H9 (cell line): ENCODE data around the gene IL1R2. TPM values are rescaled to one million over a fixed set of nuclear protein-coding genes. Genes with fewer than 3 reads are reported as not detected.

Source experiments
- DNase-seq: peaks from one replicate; pipeline ENCODE4 v3.0.0-alpha.2; 2017
- H2AFZ ChIP-seq: one replicate; pipeline ENCODE4 v1.6.1; 2013; ENCODE audit warnings: mild to moderate bottlenecking, low read length, control low read depth, moderate library complexity
- H2AK5ac ChIP-seq: 2 replicates; pipeline ENCODE4 v1.6.1; 2013; ENCODE audit warnings: low read length, control low read depth, mixed read lengths; ENCODE audit not compliant: insufficient read length
- H2BK120ac ChIP-seq: one replicate; pipeline ENCODE4 v1.6.1; 2013; ENCODE audit warnings: low read depth, mild to moderate bottlenecking, low read length, control low read depth, inconsistent platforms; ENCODE audit not compliant: poor library complexity, severe bottlenecking
- H2BK12ac ChIP-seq: 2 replicates; pipeline ENCODE4 v1.6.1; 2013; ENCODE audit warnings: low read length, control low read depth, mixed read lengths, low read depth; ENCODE audit not compliant: insufficient read length
- H2BK15ac ChIP-seq: 2 replicates; pipeline ENCODE4 v1.6.1; 2013; ENCODE audit warnings: low read depth, low read length, control low read depth
- H2BK20ac ChIP-seq: one replicate; pipeline ENCODE4 v1.6.1; 2013; ENCODE audit warnings: low read depth, mild to moderate bottlenecking, low read length, control low read depth, inconsistent platforms; ENCODE audit not compliant: poor library complexity, severe bottlenecking
- H2BK5ac ChIP-seq: 2 replicates; pipeline ENCODE4 v1.6.1; 2013; ENCODE audit warnings: low read length, control low read depth, mixed read lengths; ENCODE audit not compliant: insufficient read length
- H3K14ac ChIP-seq: 2 replicates; pipeline ENCODE4 v1.6.1; 2013; ENCODE audit warnings: low read length, control low read depth; ENCODE audit not compliant: insufficient read depth
- H3K18ac ChIP-seq: 2 replicates; pipeline ENCODE4 v1.6.1; 2013; ENCODE audit warnings: low read depth, mild to moderate bottlenecking, mixed read lengths, low read length, control low read depth; ENCODE audit not compliant: insufficient read length
- H3K23ac ChIP-seq: 2 replicates; pipeline ENCODE4 v1.6.1; 2013; ENCODE audit warnings: low read length, control low read depth, mixed read lengths, low read depth; ENCODE audit not compliant: insufficient read length
- H3K23me2 ChIP-seq: 2 replicates; pipeline ENCODE4 v1.6.1; 2013; ENCODE audit warnings: low read depth, mild to moderate bottlenecking, mixed read lengths, low read length, control low read depth; ENCODE audit not compliant: insufficient read length, poor library complexity, severe bottlenecking
- H3K27ac ChIP-seq: 2 replicates; pipeline ENCODE4 v1.5.1; 2013; ENCODE audit warnings: low read length, control low read depth, mixed read lengths, low read depth; ENCODE audit not compliant: insufficient read length
- H3K27me3 ChIP-seq: 2 replicates; pipeline ENCODE4 v1.6.1; 2013; ENCODE audit warnings: low read length, control low read depth, inconsistent platforms; ENCODE audit not compliant: insufficient read depth
- H3K4ac ChIP-seq: 2 replicates; pipeline ENCODE4 v1.6.1; 2013; ENCODE audit warnings: low read depth, mild to moderate bottlenecking, control low read depth, inconsistent platforms, low read length, moderate library complexity
- H3K4me1 ChIP-seq: 2 replicates; pipeline ENCODE4 v1.6.1; 2013; ENCODE audit warnings: low read length, control low read depth, inconsistent platforms; ENCODE audit not compliant: insufficient read depth
- H3K4me2 ChIP-seq: 2 replicates; pipeline ENCODE4 v1.6.1; 2013; ENCODE audit warnings: low read length, control low read depth, mixed read lengths; ENCODE audit not compliant: insufficient read length, insufficient read depth
- H3K56ac ChIP-seq: 2 replicates; pipeline ENCODE4 v1.6.1; 2013; ENCODE audit warnings: low read depth, mild to moderate bottlenecking, mixed read lengths, low read length, control low read depth; ENCODE audit not compliant: insufficient read length
- H3K79me1 ChIP-seq: 2 replicates; pipeline ENCODE4 v1.6.1; 2013; ENCODE audit warnings: low read depth, mild to moderate bottlenecking, moderate library complexity, low read length, control low read depth, inconsistent platforms; ENCODE audit not compliant: insufficient read depth, poor library complexity, severe bottlenecking
- H3K79me2 ChIP-seq: 2 replicates; pipeline ENCODE4 v1.6.1; 2013; ENCODE audit warnings: low read length, control low read depth, inconsistent platforms; ENCODE audit not compliant: insufficient read depth
- H3K9ac ChIP-seq: 2 replicates; pipeline ENCODE4 v1.6.1; 2013; ENCODE audit warnings: low read length, control low read depth, mixed read lengths; ENCODE audit not compliant: insufficient read length; ENCODE audit errors: extremely low read depth
- H3K9me3 ChIP-seq: one replicate; pipeline ENCODE4 v1.6.1; 2013; ENCODE audit warnings: low read depth, low read length, inconsistent platforms; ENCODE audit not compliant: control insufficient read depth
- H3T11ph ChIP-seq: one replicate; pipeline ENCODE4 v1.6.1; 2013; ENCODE audit warnings: mild to moderate bottlenecking, low read length, control low read depth, inconsistent platforms
- H4K20me1 ChIP-seq: one replicate; pipeline ENCODE4 v1.6.1; 2013; ENCODE audit not compliant: control insufficient read depth, insufficient read length, insufficient read depth
- H4K5ac ChIP-seq: 2 replicates; pipeline ENCODE4 v1.6.1; 2013; ENCODE audit warnings: low read depth, mild to moderate bottlenecking, mixed read lengths, low read length, control low read depth; ENCODE audit not compliant: insufficient read length
- H4K8ac ChIP-seq: replicated peaks from 2 replicates; pipeline ENCODE4 v1.6.1; 2013; ENCODE audit warnings: low read length, control low read depth, mixed read lengths, low read depth; ENCODE audit not compliant: insufficient read length
- H4K91ac ChIP-seq: 2 replicates; pipeline ENCODE4 v1.6.1; 2013; ENCODE audit warnings: low read depth, mild to moderate bottlenecking, moderate library complexity, mixed read lengths, low read length, control low read depth; ENCODE audit not compliant: insufficient read length
- H3K27ac Mint-ChIP-seq, 3 experiments: 2 replicates in 2 of 3; 3 replicates in 1 of 3; pipeline ENCODE4 v1.8.0; 2020 to 2021; ENCODE audit warnings: mixed read lengths in 3 of 3, mild to moderate bottlenecking in 1 of 3, moderate library complexity in 1 of 3
- H3K27me3 Mint-ChIP-seq: 2 replicates; pipeline ENCODE4 v1.8.0; 2021; ENCODE audit warnings: low read depth, mild to moderate bottlenecking, moderate library complexity, mixed read lengths
- H3K36me3 Mint-ChIP-seq, 3 experiments: 2 replicates in 2 of 3; 3 replicates in 1 of 3; pipeline ENCODE4 v1.8.0; 2020 to 2021; ENCODE audit warnings: low read depth in 3 of 3, mixed read lengths in 3 of 3; ENCODE audit not compliant: insufficient read depth in 1 of 3
- H3K4me1 Mint-ChIP-seq, 2 experiments: 2 replicates each; pipeline ENCODE4 v1.8.0; 2020; ENCODE audit warnings: mixed read lengths in 2 of 2
- H3K4me3 Mint-ChIP-seq, 2 experiments: 2 replicates in 1 of 2; 3 replicates in 1 of 2; pipeline ENCODE4 v1.8.0; 2020 to 2021; ENCODE audit warnings: mild to moderate bottlenecking in 2 of 2, mixed read lengths in 2 of 2, moderate library complexity in 1 of 2
- H3K9me3 Mint-ChIP-seq, 2 experiments: 2 replicates in 1 of 2; 3 replicates in 1 of 2; pipeline ENCODE4 v1.8.0; 2020; ENCODE audit warnings: mild to moderate bottlenecking in 2 of 2, mixed read lengths in 2 of 2, moderate library complexity in 1 of 2
- WGBS: extraction: QIAGEN DNeasy Blood & Tissue Kit; methylation state at CpG from one replicate; pipeline ENCODE4 v1.1.7; 2013; ENCODE audit warnings: missing lambda C conversion rate, low lambda C conversion rate, mixed read lengths; ENCODE audit not compliant: insufficient read length; ENCODE audit errors: extremely low coverage; 5-methylcytosine and 5-hydroxymethylcytosine counted together
- total RNA-seq: library from RNA; stranded (reverse); gene quantifications from 2 replicates; pipeline ENCODE4 v1.2.1, GENCODE V29; 2021
- TF ChIP-seq, protein P1 (sequence below): fragments of 200-600 bp; sonication (generic); conservative IDR thresholded peaks from 3 replicates; pipeline ENCODE4 v1.8.0; 2021; ENCODE audit warnings: antibody characterized with exemption, mild to moderate bottlenecking

Gene IL1R2
- total RNA-seq, 1 experiment from 2014 or later, result not detected

- no peaks in the 10 kb centered on the region for H3K79me1 ChIP-seq
- H3K4me3 Mint-ChIP-seq, result no peak overlapping the region
- no peak overlapping the region for H2AK5ac ChIP-seq
- H3K56ac ChIP-seq, result no peak overlapping the region
- no peak overlapping the region for H2BK20ac ChIP-seq
- H3K79me2 ChIP-seq, result no peaks in the 10 kb centered on the region
- H3K27ac ChIP-seq, result no peak overlapping the region
- H4K20me1 ChIP-seq, result no peaks in the 10 kb centered on the region
- WGBS, result no CpG with 5 or more reads among the region's 5 CpGs
- no peak overlapping the region for H2AFZ ChIP-seq
- no peak overlapping the region for H3K27ac Mint-ChIP-seq
- no peak overlapping the region for H3K4ac ChIP-seq
- peaks cover 0 to 2% of the 10 kb centered on the region in 2 experiments; a peak in 1 of 4 replicates for H3K4me1 Mint-ChIP-seq
- no peaks in the 10 kb centered on the region for H3K4me1 ChIP-seq
- no peak overlapping the region for H4K91ac ChIP-seq
- H2BK120ac ChIP-seq, result no peak overlapping the region
- H3K18ac ChIP-seq, result no peak overlapping the region
- H4K5ac ChIP-seq, result no peak overlapping the region
- H3K36me3 Mint-ChIP-seq, result no peaks in the 10 kb centered on the region
- TF ChIP-seq, protein P1, sequence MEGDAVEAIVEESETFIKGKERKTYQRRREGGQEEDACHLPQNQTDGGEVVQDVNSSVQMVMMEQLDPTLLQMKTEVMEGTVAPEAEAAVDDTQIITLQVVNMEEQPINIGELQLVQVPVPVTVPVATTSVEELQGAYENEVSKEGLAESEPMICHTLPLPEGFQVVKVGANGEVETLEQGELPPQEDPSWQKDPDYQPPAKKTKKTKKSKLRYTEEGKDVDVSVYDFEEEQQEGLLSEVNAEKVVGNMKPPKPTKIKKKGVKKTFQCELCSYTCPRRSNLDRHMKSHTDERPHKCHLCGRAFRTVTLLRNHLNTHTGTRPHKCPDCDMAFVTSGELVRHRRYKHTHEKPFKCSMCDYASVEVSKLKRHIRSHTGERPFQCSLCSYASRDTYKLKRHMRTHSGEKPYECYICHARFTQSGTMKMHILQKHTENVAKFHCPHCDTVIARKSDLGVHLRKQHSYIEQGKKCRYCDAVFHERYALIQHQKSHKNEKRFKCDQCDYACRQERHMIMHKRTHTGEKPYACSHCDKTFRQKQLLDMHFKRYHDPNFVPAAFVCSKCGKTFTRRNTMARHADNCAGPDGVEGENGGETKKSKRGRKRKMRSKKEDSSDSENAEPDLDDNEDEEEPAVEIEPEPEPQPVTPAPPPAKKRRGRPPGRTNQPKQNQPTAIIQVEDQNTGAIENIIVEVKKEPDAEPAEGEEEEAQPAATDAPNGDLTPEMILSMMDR, result no peak
- peaks cover 0 to 2% of the 10 kb centered on the region in 2 experiments; a peak in 1 of 5 replicates for H3K9me3 Mint-ChIP-seq
- no peak overlapping the region for H2BK12ac ChIP-seq
- no peak overlapping the region for H2BK5ac ChIP-seq
- DNase-seq, result no peak
- no peak overlapping the region for H3K9ac ChIP-seq
- H3K4me2 ChIP-seq, result no peak overlapping the region
- no peak overlapping the region for H3K14ac ChIP-seq
- no peak overlapping the region for H2BK15ac ChIP-seq
- no peak overlapping the region for H3T11ph ChIP-seq
- no peaks in the 10 kb centered on the region for H3K27me3 ChIP-seq
- no peaks in the 10 kb centered on the region for H3K9me3 ChIP-seq
- no peak overlapping the region for H3K23ac ChIP-seq
- H3K23me2 ChIP-seq, result no peaks in the 10 kb centered on the region
- peaks cover 4% of the 10 kb centered on the region for H3K27me3 Mint-ChIP-seq
- no peak overlapping the region for H4K8ac ChIP-seq
Measured at GRCh38 chr2:102015399-102015798, 23.6 kb downstream of the IL1R2 start.
